GM10266 (cell line): Measurements from ENCODE around the gene DNAJC17.

Experiments used
- DNase-seq: peaks from one replicate; pipeline ENCODE4 v3.0.0; 2012; ENCODE audit errors: extremely low spot score
- CTCF ChIP-seq: IDR thresholded peaks from 2 replicates; pipeline ENCODE4 v1.5.1; 2012; ENCODE audit warnings: mild to moderate bottlenecking, low read depth; ENCODE audit not compliant: control insufficient read depth, insufficient read depth; ENCODE audit errors: missing control alignments

DNAJC17 gene

GRCh38 chr15:40772014-40772413 is 35.3 kb downstream of the DNAJC17 start:
- no peak for TF ChIP-seq CTCF
- DNase-seq: no peak

- no peak for DNase-seq
- TF ChIP-seq CTCF: no peak
Observed at GRCh38 chr15:40771242-40771641, 36.0 kb downstream of the DNAJC17 start.

- DNase-seq: no peak
- no peak for TF ChIP-seq CTCF
Observed at GRCh38 chr15:40770147-40770721, 37.0 kb downstream of the DNAJC17 start.

- DNase-seq: peak; percentile 73
- TF ChIP-seq CTCF: no peak
Observed at GRCh38 chr15:40769274-40770146, 37.8 kb downstream of the DNAJC17 start, which contains the start of gene C15orf62. Gene C15orf62, plus strand, starts transcription at chr15:40769980. Its CDS starts 516 bp downstream, at chr15:40770496.

- TF ChIP-seq CTCF: peak; percentile 13
- DNase-seq: peak; percentile 63
Observed at GRCh38 chr15:40768521-40769273, 38.6 kb downstream of the DNAJC17 start.

GRCh38 chr15:40767838-40768500 is 39.3 kb downstream of the DNAJC17 start:
- no peak for TF ChIP-seq CTCF
- DNase-seq: no peak
